HepG2 (cell line): ENCODE data around the gene CHMP5. TPM values are rescaled to one million over a fixed set of nuclear protein-coding genes. Genes with fewer than 3 reads are reported as not detected.

Experiments
- AGO2 ChIP-seq: fragments of 200-400 bp; formaldehyde crosslinking; optimal IDR thresholded peaks from 2 replicates; pipeline ENCODE3; 2017; ENCODE audit warnings: mild to moderate bottlenecking, low read depth, low read length, moderate library complexity
- DMAP1 ChIP-seq: IDR thresholded peaks from 2 replicates; pipeline ENCODE4 v1.6.1; 2016
- DR1 ChIP-seq: sonication (generic); formaldehyde crosslinking; IDR thresholded peaks from 2 replicates; pipeline ENCODE4 v1.8.0; 2021; ENCODE audit warnings: mild to moderate bottlenecking, missing genetic modification reagents, inconsistent platforms
- ERF ChIP-seq: IDR thresholded peaks from 2 replicates; pipeline ENCODE4 v1.6.1; 2018; ENCODE audit warnings: missing biosample characterization, missing genetic modification reagents
- HMGA1 ChIP-seq: sonication (generic); formaldehyde crosslinking; conservative IDR thresholded peaks from 2 replicates; pipeline ENCODE4 v1.4.0; 2020; ENCODE audit warnings: missing genetic modification reagents
- SCMH1 ChIP-seq: sonication (generic); formaldehyde crosslinking; IDR thresholded peaks from 2 replicates; pipeline ENCODE4 v1.9.0; 2021; ENCODE audit warnings: missing genetic modification reagents, mild to moderate bottlenecking, borderline replicate concordance
- SNAI1 ChIP-seq: sonication (generic); formaldehyde crosslinking; IDR thresholded peaks from 2 replicates; pipeline ENCODE4 v1.5.0; 2020; ENCODE audit warnings: mild to moderate bottlenecking, missing genetic modification reagents, borderline replicate concordance
- ZBED4 ChIP-seq: sonication (generic); formaldehyde crosslinking; IDR thresholded peaks from 2 replicates; pipeline ENCODE4 v1.4.0; 2020; ENCODE audit warnings: missing genetic modification reagents, borderline replicate concordance
- ZFP1 ChIP-seq: IDR thresholded peaks from 2 replicates; pipeline ENCODE4 v1.6.1; 2016
- ZFP37 ChIP-seq: sonication (generic); formaldehyde crosslinking; IDR thresholded peaks from 2 replicates; pipeline ENCODE4 v1.4.0; 2020; ENCODE audit warnings: missing genetic modification reagents, borderline replicate concordance
- ZNF432 ChIP-seq: sonication (generic); formaldehyde crosslinking; IDR thresholded peaks from 2 replicates; pipeline ENCODE4 v1.5.0; 2020; ENCODE audit warnings: missing genetic modification reagents, mild to moderate bottlenecking, borderline replicate concordance
- ZNF543 ChIP-seq: sonication (generic); formaldehyde crosslinking; IDR thresholded peaks from 2 replicates; pipeline ENCODE4 v1.4.0; 2020; ENCODE audit warnings: mild to moderate bottlenecking, missing genetic modification reagents
- ZNF687 ChIP-seq: sonication (generic); formaldehyde crosslinking; IDR thresholded peaks from 2 replicates; pipeline ENCODE4 v1.5.1; 2020; ENCODE audit warnings: mild to moderate bottlenecking, missing genetic modification reagents, moderate library complexity
- ZSCAN29 ChIP-seq: sonication (generic); formaldehyde crosslinking; conservative IDR thresholded peaks from 2 replicates; pipeline ENCODE4 v1.4.0; 2020; ENCODE audit warnings: mild to moderate bottlenecking, missing genetic modification reagents
- polyA plus RNA-seq, 8 experiments: library from polyadenylated mRNA; depleted of rRNA in 3 of 8; stranded (reverse) in 7 of 8; unstranded in 1 of 8; fragments of >200 nt; fragmentation: Illumina TruSeq in 4 of 8; extraction: Trizol in 4 of 8; gene quantifications; 2 replicates each; pipeline versions ENCODE4 v1.2.1 to v1.2.3, GENCODE V29; 2011 to 2016; ENCODE audit warnings: low read depth in 4 of 8, missing spikeins in 1 of 8, mixed read lengths in 1 of 8; ENCODE audit not compliant: insufficient read depth in 1 of 8
- total RNA-seq, 5 experiments: library from RNA; depleted of rRNA; stranded (reverse); fragments of >200 nt; fragmentation: Illumina TruSeq; extraction: Trizol; gene quantifications; 2 replicates each; pipeline ENCODE4 v1.2.3, GENCODE V29; 2016; ENCODE audit warnings: low read depth in 1 of 5
- TF ChIP-seq, protein P1 (sequence below): sonication (generic); formaldehyde crosslinking; IDR thresholded peaks from 2 replicates; pipeline ENCODE4 v1.8.0; 2022; ENCODE audit warnings: missing genetic modification reagents, mild to moderate bottlenecking, inconsistent platforms, borderline replicate concordance
- TF ChIP-seq, protein P2 (sequence below): sonication (generic); formaldehyde crosslinking; IDR thresholded peaks from 2 replicates; pipeline ENCODE4 v1.4.0; 2020; ENCODE audit warnings: missing genetic modification reagents, mild to moderate bottlenecking, borderline replicate concordance

The CHMP5 gene
- total and polyA plus RNA-seq, 2 of the 13 experiments (the other 11 are each of a cell fraction or from before 2014, with no cell fraction given) = 46.0 to 57.3 TPM

- TF ChIP-seq ZBED4 (CRISPR knock-in tag) (0 out of 2 replicates have a peak, but pooled peaks have one; percentile 29), AGO2 (peak; percentile 62), DMAP1 (CRISPR knock-in tag) (peak; percentile 32; the same call in 1 of the 2 replicates), ZFP1 (CRISPR knock-in tag) (no peak), ZNF687 (CRISPR knock-in tag) (peak; percentile 59; the same call in 1 of the 2 replicates), SCMH1 (no peak), ERF (CRISPR knock-in tag) (no peak), ZFP37 (CRISPR knock-in tag) (no peak), SNAI1 (CRISPR knock-in tag) (no peak), ZSCAN29 (CRISPR knock-in tag) (peak; percentile 13; the same call in 1 of the 2 replicates), ZNF543 (CRISPR knock-in tag) (no peak; the same call in 1 of the 2 replicates), DR1 (no peak), ZNF432 (CRISPR knock-in tag) (no peak), HMGA1 (CRISPR knock-in tag) (no peak)
- TF ChIP-seq, protein P1, sequence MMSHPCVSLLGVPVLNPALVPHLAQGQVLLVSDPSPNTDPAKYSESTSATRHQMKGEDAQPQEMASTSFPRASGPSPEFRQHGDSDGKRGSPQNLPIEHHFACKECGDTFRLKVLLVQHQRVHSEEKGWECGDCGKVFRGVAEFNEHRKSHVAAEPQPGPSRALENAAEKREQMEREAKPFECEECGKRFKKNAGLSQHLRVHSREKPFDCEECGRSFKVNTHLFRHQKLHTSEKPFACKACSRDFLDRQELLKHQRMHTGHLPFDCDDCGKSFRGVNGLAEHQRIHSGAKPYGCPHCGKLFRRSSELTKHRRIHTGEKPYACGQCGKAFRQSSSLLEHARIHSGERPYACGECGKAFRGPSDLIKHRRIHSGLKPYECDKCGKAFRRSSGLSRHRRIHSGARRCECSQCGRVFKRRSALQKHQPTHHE = no peak
- TF ChIP-seq, protein P2, sequence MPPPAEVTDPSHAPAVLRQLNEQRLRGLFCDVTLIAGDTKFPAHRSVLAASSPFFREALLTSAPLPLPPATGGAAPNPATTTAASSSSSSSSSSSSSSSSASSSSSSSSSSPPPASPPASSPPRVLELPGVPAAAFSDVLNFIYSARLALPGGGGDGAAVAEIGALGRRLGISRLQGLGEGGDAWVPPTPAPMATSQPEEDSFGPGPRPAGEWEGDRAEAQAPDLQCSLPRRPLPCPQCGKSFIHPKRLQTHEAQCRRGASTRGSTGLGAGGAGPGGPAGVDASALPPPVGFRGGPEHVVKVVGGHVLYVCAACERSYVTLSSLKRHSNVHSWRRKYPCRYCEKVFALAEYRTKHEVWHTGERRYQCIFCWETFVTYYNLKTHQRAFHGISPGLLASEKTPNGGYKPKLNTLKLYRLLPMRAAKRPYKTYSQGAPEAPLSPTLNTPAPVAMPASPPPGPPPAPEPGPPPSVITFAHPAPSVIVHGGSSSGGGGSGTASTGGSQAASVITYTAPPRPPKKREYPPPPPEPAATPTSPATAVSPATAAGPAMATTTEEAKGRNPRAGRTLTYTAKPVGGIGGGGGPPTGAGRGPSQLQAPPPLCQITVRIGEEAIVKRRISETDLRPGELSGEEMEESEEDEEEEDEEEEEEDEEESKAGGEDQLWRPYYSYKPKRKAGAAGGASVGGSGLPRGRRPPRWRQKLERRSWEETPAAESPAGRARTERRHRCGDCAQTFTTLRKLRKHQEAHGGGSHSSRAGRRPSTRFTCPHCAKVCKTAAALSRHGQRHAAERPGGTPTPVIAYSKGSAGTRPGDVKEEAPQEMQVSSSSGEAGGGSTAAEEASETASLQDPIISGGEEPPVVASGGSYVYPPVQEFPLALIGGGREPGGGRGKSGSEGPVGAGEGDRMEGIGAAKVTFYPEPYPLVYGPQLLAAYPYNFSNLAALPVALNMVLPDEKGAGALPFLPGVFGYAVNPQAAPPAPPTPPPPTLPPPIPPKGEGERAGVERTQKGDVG = no peak
These were observed 811 bp upstream of the CHMP5 start (continued) for GRCh38 chr9:33264003-33264472.
